Transverse colon (tissue), 4 donors: ENCODE results near the gene RABEP2.

Experiments
- POLR2AphosphoS5 ChIP-seq, 3 donors: sonication (generic); formaldehyde crosslinking; IDR thresholded peaks; one replicate each; pipeline ENCODE4 v1.6.1; 2016; ENCODE audit warnings: antibody characterized with exemption in 3 of 3
- TF ChIP-seq, protein P1 (sequence below), 5 experiments: fragments of 200-600 bp in 3 of 5; fragments of 450-650 bp in 2 of 5; sonication (generic) in 3 of 5; IDR thresholded peaks; 1 replicate in 2 of 5; 2 replicates in 3 of 5; pipeline ENCODE4 v1.5.1; 2016 to 2017; ENCODE audit warnings: antibody characterized with exemption in 5 of 5, inconsistent platforms in 3 of 5, mild to moderate bottlenecking in 2 of 5, moderate library complexity in 1 of 5

DNA sequence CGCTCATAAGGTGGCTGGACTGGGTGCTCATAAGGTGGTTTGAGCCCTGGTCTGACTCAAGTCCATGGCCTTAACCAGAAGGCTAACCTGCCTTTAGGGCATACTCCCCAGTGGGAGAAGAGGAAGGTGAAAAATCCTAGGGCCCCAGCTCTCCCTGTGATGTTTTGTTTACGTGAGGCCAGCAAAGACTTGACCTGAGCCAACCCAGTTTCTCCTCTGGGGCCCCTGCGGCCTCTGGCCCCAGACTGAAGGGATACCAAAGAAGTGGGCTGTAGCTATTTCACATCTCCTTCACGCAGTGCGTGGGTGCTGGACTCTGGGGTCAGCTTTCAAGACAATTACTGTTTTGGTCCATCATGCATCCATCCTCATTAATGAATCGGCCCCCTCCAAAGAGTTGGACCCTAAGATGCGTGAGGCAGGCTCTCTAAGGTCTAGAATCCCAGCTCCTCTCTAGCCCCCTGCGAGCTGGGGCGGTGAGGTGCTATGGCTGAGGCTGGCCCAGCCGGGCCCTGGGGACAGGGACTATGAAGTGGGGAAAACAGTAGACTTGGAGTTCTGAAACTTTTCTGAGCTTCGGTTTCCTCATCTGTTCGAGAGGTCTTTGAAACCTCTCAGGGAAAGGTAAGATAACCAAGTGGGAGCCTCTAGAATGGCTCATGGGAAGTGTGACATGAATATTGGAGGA, 59.9 kb downstream of the RABEP2 start:
- TF ChIP-seq, protein P1, sequence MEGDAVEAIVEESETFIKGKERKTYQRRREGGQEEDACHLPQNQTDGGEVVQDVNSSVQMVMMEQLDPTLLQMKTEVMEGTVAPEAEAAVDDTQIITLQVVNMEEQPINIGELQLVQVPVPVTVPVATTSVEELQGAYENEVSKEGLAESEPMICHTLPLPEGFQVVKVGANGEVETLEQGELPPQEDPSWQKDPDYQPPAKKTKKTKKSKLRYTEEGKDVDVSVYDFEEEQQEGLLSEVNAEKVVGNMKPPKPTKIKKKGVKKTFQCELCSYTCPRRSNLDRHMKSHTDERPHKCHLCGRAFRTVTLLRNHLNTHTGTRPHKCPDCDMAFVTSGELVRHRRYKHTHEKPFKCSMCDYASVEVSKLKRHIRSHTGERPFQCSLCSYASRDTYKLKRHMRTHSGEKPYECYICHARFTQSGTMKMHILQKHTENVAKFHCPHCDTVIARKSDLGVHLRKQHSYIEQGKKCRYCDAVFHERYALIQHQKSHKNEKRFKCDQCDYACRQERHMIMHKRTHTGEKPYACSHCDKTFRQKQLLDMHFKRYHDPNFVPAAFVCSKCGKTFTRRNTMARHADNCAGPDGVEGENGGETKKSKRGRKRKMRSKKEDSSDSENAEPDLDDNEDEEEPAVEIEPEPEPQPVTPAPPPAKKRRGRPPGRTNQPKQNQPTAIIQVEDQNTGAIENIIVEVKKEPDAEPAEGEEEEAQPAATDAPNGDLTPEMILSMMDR (IDR thresholded peaks at IDR 0.05) = no peak
- no peak for TF ChIP-seq POLR2AphosphoS5 (IDR thresholded peaks at IDR 0.05)
